Hematopoietic multipotent progenitor cell treated with erythropoietin and hydrocortisone succinate and interleukin-3 and kit ligand, for 8 days (in vitro differentiated cells): ENCODE results near the gene CAMK1G.
A peak's percentile ranks its signal among the peaks of the same experiment; 100 is the strongest.

Experiments used
- DNase-seq: peaks from one replicate; pipeline ENCODE4 v3.0.0-alpha.2; 2015

Gene CAMK1G

GRCh38 chr1:209621286-209621685, 37.8 kb downstream of the CAMK1G start:
- DNase-seq, result no peak

DNA sequence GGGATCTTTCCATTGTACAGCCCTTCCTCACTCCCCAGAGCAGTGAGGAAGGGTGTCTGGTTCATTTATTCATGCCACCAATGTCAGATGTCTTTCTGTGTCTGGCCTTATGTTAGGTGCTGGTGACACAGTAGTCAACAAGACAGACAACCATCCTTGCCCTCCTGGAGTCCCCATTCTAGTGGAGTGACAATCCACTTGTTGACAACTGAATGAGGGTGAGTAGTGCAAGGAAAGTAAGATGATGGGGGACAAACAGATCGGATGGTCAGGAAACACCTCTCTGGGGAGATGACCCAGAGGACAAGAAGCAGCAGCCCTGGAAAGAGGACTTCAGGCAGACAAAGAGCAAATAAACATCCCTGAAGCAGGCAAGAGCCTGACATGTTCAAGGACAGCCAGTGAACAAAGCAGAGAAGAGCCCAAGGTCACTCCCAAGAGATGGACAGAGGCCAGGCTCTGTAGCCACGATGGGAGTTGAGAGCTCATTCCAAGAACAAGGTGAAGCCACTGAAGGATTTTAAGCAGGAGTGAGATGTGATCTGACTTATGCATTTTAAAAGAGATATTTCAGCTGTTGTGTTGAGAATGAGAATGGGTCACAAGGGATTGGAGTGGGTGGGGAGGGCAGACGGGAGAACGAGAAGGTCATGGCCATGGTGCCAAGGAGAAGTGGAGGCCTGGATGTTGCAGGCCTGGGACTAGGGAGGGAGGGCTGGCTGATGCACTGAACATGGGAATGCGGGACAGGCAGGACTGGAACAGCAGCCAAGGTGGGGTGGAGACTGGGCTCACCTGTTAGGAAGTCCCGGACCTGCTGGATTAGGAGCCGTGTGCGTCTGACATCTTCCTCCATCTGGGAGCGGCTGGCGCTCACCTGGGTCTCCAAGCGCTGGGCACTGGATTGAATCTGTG, 38.5 kb downstream of the CAMK1G start:
- DNase-seq, result no peak

- DNase-seq, result no peak
Observed at GRCh38 chr1:209622841-209623829, 39.6 kb downstream of the CAMK1G start.

DNA sequence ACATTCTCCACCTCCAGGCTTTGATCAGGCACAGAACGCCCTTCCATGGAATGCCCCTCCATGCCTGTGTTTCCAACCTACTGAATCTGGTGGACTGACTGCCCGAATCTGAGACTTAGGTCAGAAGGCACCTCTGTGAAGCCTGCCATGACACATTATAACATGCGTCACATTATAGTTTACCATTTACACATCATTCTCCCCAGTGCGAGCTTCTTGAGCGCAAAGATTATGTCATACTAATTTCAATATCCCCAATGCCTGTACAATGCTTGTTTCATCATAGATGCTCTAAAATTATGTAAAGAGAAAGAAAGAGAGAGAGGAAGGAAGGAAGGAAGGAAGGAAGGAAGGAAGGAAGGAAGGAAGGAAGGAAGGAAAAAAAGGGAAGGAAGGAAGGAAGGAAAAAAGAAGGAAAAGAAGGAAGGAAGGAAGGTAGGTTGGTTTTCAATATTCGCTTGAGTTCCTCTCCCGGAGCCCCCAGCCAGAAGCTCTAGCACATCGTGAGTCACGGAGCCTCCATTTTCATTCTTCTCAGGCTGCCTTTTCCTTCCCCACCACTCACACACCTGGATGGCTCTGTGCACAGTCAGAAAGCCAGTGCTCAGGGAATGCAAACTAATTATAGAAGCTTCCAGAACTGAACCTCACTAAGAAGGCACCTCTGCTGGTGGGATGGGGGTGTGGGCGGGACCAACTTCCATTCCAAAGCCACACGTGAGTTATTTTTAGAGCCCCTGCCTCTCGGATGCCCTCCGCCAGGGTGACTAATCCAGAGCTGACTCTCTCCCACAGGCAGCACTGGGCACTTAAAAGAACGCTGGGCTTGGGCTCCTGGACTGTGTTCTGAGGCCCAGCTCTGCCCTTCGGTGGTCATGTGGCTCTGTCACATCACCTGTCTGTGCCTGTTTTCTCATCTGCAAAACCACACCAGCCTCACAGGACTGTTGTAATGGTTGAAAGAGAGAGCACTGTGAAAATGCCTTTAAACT, 41.3 kb downstream of the CAMK1G start:
- no peak for DNase-seq

DNA sequence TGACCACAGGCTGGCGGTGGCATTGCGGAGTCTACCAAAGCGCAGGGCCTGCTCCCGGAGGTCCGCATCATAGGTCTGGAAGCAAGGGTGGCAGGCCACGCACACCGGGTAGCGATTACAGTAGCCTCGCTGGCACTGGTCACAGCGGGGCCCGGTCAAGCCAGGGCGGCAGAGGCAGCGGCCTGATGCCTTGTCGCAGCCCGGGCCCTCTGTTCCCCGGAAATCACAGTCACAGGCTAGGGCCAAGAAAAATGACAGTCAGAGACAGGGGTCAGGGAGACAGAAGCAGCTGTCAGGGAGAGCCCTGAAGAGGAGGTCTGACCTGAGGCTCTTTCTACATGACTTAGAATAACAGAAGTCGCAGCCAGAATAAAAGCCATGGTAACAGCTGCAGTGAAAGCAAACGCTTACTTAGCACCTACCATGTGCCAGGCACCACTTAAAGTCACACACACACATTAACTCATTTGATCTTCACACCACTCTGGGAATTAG, 42.3 kb downstream of the CAMK1G start:
- no peak for DNase-seq

- no peak for DNase-seq
Observed at GRCh38 chr1:209626346-209627026, 43.0 kb downstream of the CAMK1G start.

- no peak for DNase-seq
Observed at GRCh38 chr1:209627027-209627731, 43.7 kb downstream of the CAMK1G start.

DNA sequence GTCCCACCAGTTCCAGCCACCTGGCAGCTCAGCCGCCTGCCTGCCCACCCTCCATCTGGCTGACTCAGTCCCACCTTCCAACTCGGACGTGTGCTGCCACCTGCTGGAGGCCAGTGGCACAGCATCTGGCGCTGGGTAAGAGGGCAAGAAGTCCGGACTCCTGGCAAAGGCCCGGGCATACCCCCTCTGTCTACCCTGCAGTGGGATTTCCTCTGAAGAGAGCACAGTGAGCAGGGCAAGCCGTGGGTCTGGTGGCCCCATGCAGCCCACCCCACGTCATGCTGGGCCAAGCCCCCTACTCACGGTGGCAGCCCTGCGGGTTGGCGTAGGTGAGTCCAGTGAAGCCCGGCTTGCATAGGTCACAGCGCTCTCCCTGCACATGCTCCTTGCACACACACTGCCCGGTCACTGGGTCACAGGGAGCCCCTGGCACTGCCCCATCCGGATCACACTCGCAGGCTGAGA, 44.2 kb downstream of the CAMK1G start:
- peak; percentile 76 for DNase-seq

- no peak for DNase-seq
Observed at GRCh38 chr1:209628618-209629299, 45.2 kb downstream of the CAMK1G start.

GRCh38 chr1:209629621-209630382, 46.3 kb downstream of the CAMK1G start:
- no peak for DNase-seq

GRCh38 chr1:209630383-209631225, 47.1 kb downstream of the CAMK1G start:
- DNase-seq, result no peak

DNA sequence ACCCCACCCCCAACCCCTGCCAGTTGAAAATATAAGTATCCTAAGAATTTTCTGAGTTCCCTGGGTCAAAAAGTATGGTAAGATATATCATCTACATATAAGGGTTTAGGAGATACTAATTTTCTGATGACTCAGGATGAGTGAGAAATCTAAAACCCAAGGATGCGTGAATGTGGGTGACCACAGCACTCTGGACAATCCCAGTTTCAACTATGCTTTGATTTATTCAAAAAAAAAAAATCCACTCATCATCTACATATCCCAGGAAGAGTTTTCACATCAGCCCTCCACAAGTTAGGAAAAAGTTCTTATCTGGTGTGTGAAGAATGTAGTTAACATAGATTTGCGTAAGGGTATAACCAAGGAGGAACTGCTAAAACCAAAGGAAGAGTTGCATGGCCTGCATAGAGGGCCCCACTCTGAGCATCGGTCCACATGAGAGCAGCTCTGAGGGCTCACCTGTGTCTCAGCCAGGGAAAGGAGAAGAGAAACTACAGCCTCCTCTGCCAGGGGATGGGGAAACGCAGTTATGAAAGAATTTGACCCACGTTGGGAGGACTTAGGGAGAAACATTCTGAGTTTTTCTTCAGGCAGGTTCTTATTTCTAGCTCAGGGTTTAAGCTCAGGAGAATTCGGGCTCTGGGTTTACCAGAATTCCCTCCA, 50.0 kb downstream of the CAMK1G start:
- no peak for DNase-seq

DNA sequence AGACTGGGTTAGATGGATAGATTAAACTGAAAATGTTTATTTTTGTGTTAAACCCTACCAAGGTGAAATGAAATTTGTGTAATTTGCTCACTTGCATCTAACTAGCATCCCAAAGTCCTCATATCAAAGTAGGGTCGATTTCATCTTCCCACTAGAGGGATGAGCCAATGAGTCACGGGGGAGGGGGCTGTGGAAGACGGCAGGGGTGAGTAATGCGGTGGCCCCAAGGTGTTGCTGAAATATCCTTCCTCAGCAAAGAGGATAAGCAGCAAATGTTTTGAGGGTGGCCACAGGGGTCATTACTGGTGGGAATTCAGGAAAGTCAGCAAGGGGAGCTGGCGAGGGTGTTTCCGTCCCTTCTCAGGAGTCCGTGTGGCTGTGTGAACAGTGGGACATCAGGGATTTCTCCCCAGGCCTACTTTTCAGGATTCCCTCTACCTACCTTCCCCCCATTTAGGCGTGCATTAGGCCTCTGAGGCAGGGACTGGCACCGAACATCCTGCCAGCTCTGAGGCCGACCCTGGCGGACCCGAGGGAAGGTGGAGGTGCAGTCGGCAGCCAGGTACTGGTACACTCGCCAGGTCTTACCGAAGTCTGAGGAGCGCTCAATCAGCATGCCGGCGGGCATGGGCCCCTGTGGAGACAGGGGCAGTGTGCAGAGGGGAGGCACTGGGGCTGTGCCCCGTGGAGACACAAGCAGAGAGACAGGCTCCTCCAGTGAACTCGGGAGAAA, 50.7 kb downstream of the CAMK1G start:
- DNase-seq, result no peak

DNA sequence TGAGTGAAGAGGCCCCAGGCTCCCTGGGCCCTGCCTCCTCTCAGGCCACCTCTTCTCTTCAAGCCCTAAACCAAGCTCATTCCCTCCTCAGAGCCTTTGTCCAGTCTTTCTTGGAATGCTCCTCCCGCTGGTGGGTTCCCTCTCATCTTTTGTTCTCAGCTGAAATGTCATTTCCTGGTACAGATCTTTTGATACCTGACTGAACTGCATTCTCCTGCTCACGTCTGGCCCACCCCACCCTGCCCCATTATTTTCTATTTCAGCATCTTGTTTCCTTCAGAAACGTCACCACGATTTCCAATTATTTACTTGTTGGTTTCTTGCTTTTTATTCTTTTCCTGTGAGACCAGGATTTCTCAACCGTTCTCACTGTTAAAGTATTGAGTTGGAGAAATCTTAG, 52.3 kb downstream of the CAMK1G start:
- no peak for DNase-seq

DNA sequence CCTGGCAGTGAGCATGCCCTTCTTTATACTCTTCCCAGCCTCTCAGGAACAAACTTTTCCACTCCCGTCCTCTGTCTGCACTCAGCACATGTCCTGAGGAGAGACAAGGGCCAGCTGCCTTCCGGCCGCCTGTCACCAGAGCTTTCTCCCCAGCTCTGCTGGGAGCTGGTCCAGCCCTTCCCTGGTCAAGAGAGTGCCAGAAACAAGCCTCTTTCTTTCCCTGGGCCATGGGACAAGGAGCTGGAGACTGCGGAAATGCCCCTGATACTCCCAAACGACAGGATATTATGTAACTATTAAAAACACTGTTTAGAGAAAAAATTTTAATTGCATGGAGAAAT, 58.3 kb downstream of the CAMK1G start:
- DNase-seq, result no peak

DNA sequence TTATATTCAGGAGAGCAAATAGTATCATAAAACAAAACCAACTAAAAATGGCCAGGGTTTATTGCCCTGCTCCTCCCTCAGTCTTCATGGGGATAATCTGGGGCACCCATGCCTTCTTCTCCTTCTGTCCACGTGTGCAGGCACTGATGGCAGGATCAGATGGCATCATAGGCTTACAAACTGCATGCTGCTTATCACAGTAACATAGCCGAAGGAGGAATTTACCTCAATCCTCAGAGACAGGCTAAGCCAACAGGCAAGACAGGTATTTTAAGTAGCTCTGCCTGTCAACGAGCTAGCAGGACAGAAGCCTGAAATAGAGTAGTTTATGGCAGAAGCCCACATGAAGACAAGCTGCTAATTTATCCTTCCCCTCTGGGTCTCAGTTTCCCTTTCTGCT, 59.3 kb downstream of the CAMK1G start:
- peak; percentile 44 for DNase-seq
